B cell (primary cell): Measurements from ENCODE around the gene MISP3. TPM values are rescaled to one million over a fixed set of nuclear protein-coding genes. Genes with fewer than 3 reads are reported as not detected.

ENCODE experiments used
- ATAC-seq: fragments of 200-7000 bp; cut with Tn5 transposase; one replicate; pipeline ENCODE4 v1.10.0; 2021; ENCODE audit warnings: low read depth, mild to moderate bottlenecking, moderate number of reproducible peaks, moderate library complexity
- CTCF ChIA-PET: fragments of 350-600 bp; sonication (Branson Sonifier 250); formaldehyde crosslinking; loops from one replicate; lab custom pipeline; 2021; ENCODE audit warnings: antibody characterized with exemption, inconsistent platforms; lab: Charles Lee
- POLR2A ChIA-PET: fragments of 350-600 bp; sonication (Branson Sonifier 250); formaldehyde crosslinking; loops from one replicate; lab custom pipeline; 2021; ENCODE audit warnings: antibody characterized with exemption; lab: Charles Lee
- DNase-seq: peaks from one replicate; pipeline ENCODE4 v3.0.0; 2013
- H2AFZ ChIP-seq: 2 replicates; pipeline ENCODE4 v1.6.1; 2012; ENCODE audit warnings: mild to moderate bottlenecking, low read depth, low read length; ENCODE audit not compliant: insufficient read depth, poor library complexity, severe bottlenecking
- H3K27ac ChIP-seq, 2 donors: 1 replicate in 1 of 2; 2 replicates in 1 of 2; pipeline ENCODE4 v1.5.1; 2012 to 2013; ENCODE audit warnings: low read length in 2 of 2, mild to moderate bottlenecking in 2 of 2, moderate library complexity in 1 of 2
- H3K27me3 ChIP-seq, 4 experiments: fragments of 200-600 bp in 1 of 4; sonication (generic) in 1 of 4; replicated peaks in 1 of 4; 1 replicate in 2 of 4; 2 replicates in 2 of 4; pipeline versions ENCODE4 v1.6.1 to v1.7.0; 2013 to 2016; ENCODE audit warnings: low read length in 3 of 4, mild to moderate bottlenecking in 2 of 4, mixed read lengths in 1 of 4, moderate library complexity in 1 of 4; ENCODE audit not compliant: insufficient read depth in 4 of 4, control insufficient read depth in 3 of 4; ENCODE audit errors: control extremely low read depth in 1 of 4
- H3K36me3 ChIP-seq, 2 experiments: replicated peaks in 1 of 2; 1 replicate in 1 of 2; 2 replicates in 1 of 2; pipeline versions ENCODE4 v1.6.1 to v1.7.1; 2013; ENCODE audit warnings: low read length in 1 of 2; ENCODE audit not compliant: insufficient read depth in 2 of 2, control insufficient read depth in 1 of 2; ENCODE audit errors: control extremely low read depth in 1 of 2, extremely low read depth in 1 of 2
- H3K4me1 ChIP-seq, 2 donors: fragments of 200-600 bp in 1 of 2; sonication (generic) in 1 of 2; 1 replicate in 1 of 2; 2 replicates in 1 of 2; pipeline versions ENCODE4 v1.5.1 to v1.6.1; 2013 to 2017; ENCODE audit warnings: low read length in 2 of 2; ENCODE audit not compliant: control insufficient read depth in 2 of 2, insufficient read depth in 2 of 2
- H3K4me2 ChIP-seq: replicated peaks from 2 replicates; pipeline ENCODE3; 2012; ENCODE audit warnings: mild to moderate bottlenecking, low read depth, low read length; ENCODE audit not compliant: poor library complexity, severe bottlenecking
- H3K4me3 ChIP-seq, 5 experiments: fragments of 200-600 bp in 1 of 5; sonication (generic) in 1 of 5; 1 replicate in 3 of 5; 2 replicates in 2 of 5; pipeline versions ENCODE4 v1.5.1 to v1.7.0; 2011 to 2016; ENCODE audit warnings: low read length in 4 of 5, mild to moderate bottlenecking in 4 of 5, low read depth in 2 of 5, control low read depth in 1 of 5, moderate library complexity in 1 of 5; ENCODE audit not compliant: insufficient read depth in 1 of 5; ENCODE audit errors: control extremely low read depth in 1 of 5, extremely low read depth in 1 of 5
- H3K79me2 ChIP-seq: fragments of 200-600 bp; sonication (generic); one replicate; pipeline ENCODE4 v1.6.0; 2016; ENCODE audit warnings: low read length; ENCODE audit not compliant: control insufficient read depth, insufficient read depth
- H3K9ac ChIP-seq: fragments of 200-600 bp; sonication (generic); 2 replicates; pipeline ENCODE4 v1.6.1; 2017; ENCODE audit warnings: mild to moderate bottlenecking, low read length, moderate library complexity
- H3K9me3 ChIP-seq, 3 donors: one replicate each; pipeline versions ENCODE4 v1.6.1 to v1.7.1; 2013; ENCODE audit warnings: low read length in 2 of 3; ENCODE audit not compliant: control insufficient read depth in 2 of 3, insufficient read depth in 1 of 3; ENCODE audit errors: control extremely low read depth in 1 of 3
- H4K20me1 ChIP-seq: 2 replicates; pipeline ENCODE4 v1.6.0; 2012; ENCODE audit warnings: mild to moderate bottlenecking, low read length; ENCODE audit not compliant: insufficient read depth, control insufficient read depth, poor library complexity, severe bottlenecking
- H3K27ac Mint-ChIP-seq: one replicate; pipeline ENCODE4 v1.8.0; 2021; ENCODE audit warnings: mixed read lengths
- H3K27me3 Mint-ChIP-seq: one replicate; pipeline ENCODE4 v1.8.0; 2021; ENCODE audit warnings: mixed read lengths
- H3K4me1 Mint-ChIP-seq: one replicate; pipeline ENCODE4 v1.8.0; 2021; ENCODE audit warnings: mixed read lengths
- H3K4me3 Mint-ChIP-seq: one replicate; pipeline ENCODE4 v1.8.0; 2021; ENCODE audit warnings: mixed read lengths
- H3K9me3 Mint-ChIP-seq: one replicate; pipeline ENCODE4 v1.8.0; 2022; ENCODE audit warnings: mixed read lengths; ENCODE audit not compliant: insufficient read depth
- CTCF ChIP-seq: fragments of 200-600 bp; IDR thresholded peaks from one replicate; pipeline ENCODE4 v1.8.0; 2022; ENCODE audit warnings: antibody characterized with exemption, mild to moderate bottlenecking
- EZH2 ChIP-seq: IDR thresholded peaks from 2 replicates; pipeline ENCODE4 v1.6.1; 2012; ENCODE audit warnings: borderline replicate concordance, low read depth, mild to moderate bottlenecking, moderate library complexity, low read length; ENCODE audit not compliant: insufficient read depth, poor library complexity, severe bottlenecking
- WGBS: methylation state at CpG from one replicate; pipeline ENCODE4 v1.1.5; 2013; ENCODE audit warnings: missing lambda C conversion rate; ENCODE audit not compliant: insufficient coverage; 5-methylcytosine and 5-hydroxymethylcytosine counted together
- intact Hi-C: fragments of 100-400 bp; cut with micrococcal nuclease; formaldehyde crosslinking; loops from one replicate; pipeline ENCODE4 v1.10.0; 2022
- polyA plus RNA-seq: library from polyadenylated mRNA; depleted of rRNA; stranded (reverse); fragments of >200 nt; gene quantifications from 2 replicates; pipeline ENCODE4 v1.2.3, GENCODE V29; 2012
- total RNA-seq, 2 donors: library from RNA; stranded (reverse); fragments of 120-200 nt in 1 of 2; gene quantifications; 1 replicate in 1 of 2; 2 replicates in 1 of 2; pipeline versions ENCODE4 v1.2.3 to v1.2.4, GENCODE V29; 2013 to 2022

Gene MISP3
- total and polyA plus RNA-seq, 2 donors (not counting 1 experiment from before 2014, with no cell fraction given): 0.34 TPM

- peak overlapping the region; percentile 94 for H3K4me3 Mint-ChIP-seq
- peaks cover 22 to 42% of the 10 kb centered on the region in 2 donors for H3K4me1 ChIP-seq
- DNase-seq: no peak
- CTCF ChIA-PET: interaction anchor here (0.6 to 3.8 kb wide), 37 partner anchors 9 to 434 kb away, joined by 3 to 30 read pairs (median 4); partner anchors contain the start of genes ASF1B, DCAF15, MISP3 and RFX1
- peak overlapping the region in 4 of 5 experiments; percentile 76 to 95 (median 86) for H3K4me3 ChIP-seq
- intact Hi-C loops: no loop called here
- H3K36me3 ChIP-seq: peaks cover 2 to 7% of the 10 kb centered on the region in 2 experiments
- peaks cover 0 to 5% (median 0%) of the 10 kb centered on the region in 3 donors for H3K9me3 ChIP-seq
- H3K27ac Mint-ChIP-seq: peak overlapping the region; percentile 94
- H3K27me3 ChIP-seq: no peaks in the 10 kb centered on the region
- peaks cover 22% of the 10 kb centered on the region for H3K79me2 ChIP-seq
- peaks cover 38% of the 10 kb centered on the region for H3K4me1 Mint-ChIP-seq
- TF ChIP-seq CTCF: no peak
- TF ChIP-seq EZH2: no peak
- H3K9me3 Mint-ChIP-seq: no peaks in the 10 kb centered on the region
- H4K20me1 ChIP-seq: peaks cover 11% of the 10 kb centered on the region
- H3K4me2 ChIP-seq: peak overlapping the region; percentile 83
- WGBS: 44% methylated on average over 10 of the region's 20 CpGs
- POLR2A ChIA-PET: interaction anchor here (0.6 to 2.7 kb wide), 20 partner anchors 9 to 466 kb away, joined by 3 to 24 read pairs (median 4); partner anchors contain the start of genes DCAF15, RFX1 and ZSWIM4
- peak overlapping the region; percentile 73 for H2AFZ ChIP-seq
- H3K27me3 Mint-ChIP-seq: no peaks in the 10 kb centered on the region
- no peak for ATAC-seq
- peak overlapping the region; percentile 75 for H3K9ac ChIP-seq
- peak overlapping the region; percentile 83 to 94 for H3K27ac ChIP-seq
Measured at GRCh38 chr19:14030997-14031718, 41.4 kb upstream of the MISP3 start.
